Ovary (tissue), 9 donors: ENCODE results near the gene CDIP1. TPM values are rescaled to one million over a fixed set of nuclear protein-coding genes. Genes with fewer than 3 reads are reported as not detected.

Source experiments
- DNase-seq, 5 donors: peaks; one replicate each; pipeline ENCODE4 v3.0.0-alpha.2; 2019 to 2020
- H3K27ac ChIP-seq, 2 donors: fragments of 200-600 bp; one replicate each; pipeline versions ENCODE4 v1.5.1 to v1.8.0; 2019 to 2022
- H3K27me3 ChIP-seq: fragments of 200-600 bp; one replicate; pipeline ENCODE4 v1.8.0; 2022
- H3K36me3 ChIP-seq: fragments of 200-600 bp; sonication (generic); one replicate; pipeline ENCODE4 v1.5.1; 2019
- H3K4me1 ChIP-seq: one replicate; pipeline ENCODE4 v1.8.1; 2013; ENCODE audit warnings: mild to moderate bottlenecking, moderate library complexity; ENCODE audit not compliant: insufficient read depth
- H3K4me3 ChIP-seq: fragments of 200-600 bp; sonication (generic); one replicate; pipeline ENCODE4 v1.5.1; 2017
- H3K9me3 ChIP-seq, 2 donors: fragments of 200-600 bp in 1 of 2; sonication (generic) in 1 of 2; one replicate each; pipeline versions ENCODE4 v1.5.1 to v1.8.1; 2013 to 2019; ENCODE audit warnings: mild to moderate bottlenecking in 1 of 2, moderate library complexity in 1 of 2
- EP300 ChIP-seq: sonication (generic); formaldehyde crosslinking; IDR thresholded peaks from one replicate; pipeline ENCODE4 v1.6.1; 2017; ENCODE audit warnings: antibody characterized with exemption
- POLR2A ChIP-seq: fragments of 450-650 bp; IDR thresholded peaks from one replicate; pipeline ENCODE4 v1.6.1; 2017; ENCODE audit warnings: antibody characterized with exemption, mild to moderate bottlenecking, moderate library complexity
- WGBS, 3 donors: extraction: QIAGEN DNeasy Blood & Tissue Kit in 1 of 3; methylation state at CpG; one replicate each; pipeline versions ENCODE4 v1.1.5 to v1.1.7; 2013 to 2017; 5-methylcytosine and 5-hydroxymethylcytosine counted together
- intact Hi-C, 4 donors: fragments of 100-400 bp; cut with DNase I; formaldehyde crosslinking; loops; one replicate each; pipeline versions ENCODE4 v1.11.0 to v1.15.1; 2022 to 2023
- polyA plus RNA-seq, 2 donors: library from polyadenylated mRNA; stranded (reverse); fragments of 200-250 nt in 1 of 2; fragments of 350-450 nt in 1 of 2; fragmentation: Illumina TruSeq in 1 of 2; extraction: RNeasy Lipid Tissue Mini Kit (QIAGEN cat#74804) in 1 of 2; gene quantifications; one replicate each; pipeline ENCODE4 v1.2.3, GENCODE V29; 2013 to 2014
- total RNA-seq, 7 donors: library from RNA; depleted of rRNA in 2 of 7; stranded (reverse); fragments of >200 nt in 2 of 7; fragmentation: NEBNext Ultra II Directional in 3 of 7; extraction: Animal tissue kit (Norgen Biotek cat#: 25700) in 3 of 7; gene quantifications; one replicate each; pipeline versions ENCODE4 v1.1.0 to v1.2.4, GENCODE V29; 2016 to 2023
- TF ChIP-seq, protein P1 (sequence below), 3 donors: fragments of 450-650 bp in 2 of 3; fragments of 200-600 bp in 1 of 3; IDR thresholded peaks; one replicate each; pipeline versions ENCODE4 v1.5.1 to v1.8.0; 2016 to 2022; ENCODE audit warnings: antibody characterized with exemption in 3 of 3, mild to moderate bottlenecking in 1 of 3
- donor health status: DM: no; HTN: no; CAD: no; lungs with moderate emphysema.
- donor health status: DM: no; HTN: no; CAD: no.
- donor health status: Bipolar disorder and iron deficiency.
- donor health status: DM: yes; HTN: yes; CAD: no.
- donor health status: DM: no; HTN: no; CAD: no.
- donor health status: DM: yes; HTN: yes; CAD: no.

CDIP1 gene
- total and polyA plus RNA-seq, 9 donors, result 14.6 to 55.1 (median 32.6) TPM

DNA sequence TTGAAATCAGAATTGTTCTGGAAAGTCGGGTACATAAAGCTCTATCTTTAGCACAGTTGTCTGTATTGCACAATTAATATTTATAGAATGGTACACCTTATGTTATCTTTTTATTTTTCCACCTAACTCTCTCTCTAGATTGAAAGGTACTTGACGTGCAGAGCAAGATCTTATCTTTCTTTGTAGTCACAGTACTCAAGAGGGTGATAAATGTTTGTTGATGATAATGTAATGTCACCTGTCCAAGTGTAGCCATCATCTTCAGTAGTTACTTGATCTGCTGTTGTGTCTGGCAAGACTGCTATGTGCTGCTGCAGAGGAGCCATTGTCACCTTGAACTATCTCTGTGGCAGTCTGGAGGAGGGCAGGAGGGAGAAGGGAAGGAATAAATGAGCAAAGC lies 57.0 kb downstream of the CDIP1 start:
- WGBS, 3 donors, result 77 to 79% (median 77%) methylated on average over 2 of the region's 2 CpGs
- Histone ChIP-seq H3K4me1 (no peaks in the 10 kb centered on the region), H3K27ac (no peak overlapping the region)

DNA sequence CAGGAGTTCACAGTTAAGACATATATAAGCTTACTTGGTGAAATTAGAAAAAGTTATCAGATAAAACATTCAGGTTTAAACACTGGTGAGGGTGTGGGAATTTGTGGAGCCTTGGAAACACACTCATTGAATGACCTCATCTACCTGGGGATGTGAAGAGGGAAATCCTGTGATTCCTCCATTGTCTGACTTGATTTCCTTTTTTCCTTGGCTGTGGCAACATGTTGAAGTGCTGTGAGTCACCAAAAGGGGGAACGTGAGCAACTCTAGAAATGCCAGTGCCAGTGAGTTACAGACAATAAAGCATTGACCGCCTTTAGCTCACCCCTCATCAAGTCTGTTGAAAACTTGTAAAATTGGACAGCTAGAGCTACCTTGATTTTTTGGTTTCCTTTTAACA lies 60.6 kb downstream of the CDIP1 start:
- WGBS, 3 donors, result 59 to 66% (median 60%) methylated on average over 2 of the region's 2 CpGs
- no peak for DNase-seq
- intact Hi-C loops, result no loop called here
- H3K27me3 ChIP-seq, result no peaks in the 10 kb centered on the region
- peaks cover 10% of the 10 kb centered on the region for H3K4me1 ChIP-seq
- TF ChIP-seq EP300, result no peak
- no peak for TF ChIP-seq POLR2A
- TF ChIP-seq, protein P1, sequence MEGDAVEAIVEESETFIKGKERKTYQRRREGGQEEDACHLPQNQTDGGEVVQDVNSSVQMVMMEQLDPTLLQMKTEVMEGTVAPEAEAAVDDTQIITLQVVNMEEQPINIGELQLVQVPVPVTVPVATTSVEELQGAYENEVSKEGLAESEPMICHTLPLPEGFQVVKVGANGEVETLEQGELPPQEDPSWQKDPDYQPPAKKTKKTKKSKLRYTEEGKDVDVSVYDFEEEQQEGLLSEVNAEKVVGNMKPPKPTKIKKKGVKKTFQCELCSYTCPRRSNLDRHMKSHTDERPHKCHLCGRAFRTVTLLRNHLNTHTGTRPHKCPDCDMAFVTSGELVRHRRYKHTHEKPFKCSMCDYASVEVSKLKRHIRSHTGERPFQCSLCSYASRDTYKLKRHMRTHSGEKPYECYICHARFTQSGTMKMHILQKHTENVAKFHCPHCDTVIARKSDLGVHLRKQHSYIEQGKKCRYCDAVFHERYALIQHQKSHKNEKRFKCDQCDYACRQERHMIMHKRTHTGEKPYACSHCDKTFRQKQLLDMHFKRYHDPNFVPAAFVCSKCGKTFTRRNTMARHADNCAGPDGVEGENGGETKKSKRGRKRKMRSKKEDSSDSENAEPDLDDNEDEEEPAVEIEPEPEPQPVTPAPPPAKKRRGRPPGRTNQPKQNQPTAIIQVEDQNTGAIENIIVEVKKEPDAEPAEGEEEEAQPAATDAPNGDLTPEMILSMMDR (IDR thresholded peaks at IDR 0.05), result no peak
- H3K27ac ChIP-seq, result no peak overlapping the region
- H3K36me3 ChIP-seq, result no peaks in the 10 kb centered on the region
- H3K4me3 ChIP-seq, result no peak overlapping the region
- H3K9me3 ChIP-seq, result no peaks in the 10 kb centered on the region

More for the DNA sequence above, 57.0 kb downstream of the CDIP1 start:
- H3K9me3 ChIP-seq, result no peaks in the 10 kb centered on the region
- H3K36me3 ChIP-seq, result no peaks in the 10 kb centered on the region
- H3K27me3 ChIP-seq, result no peaks in the 10 kb centered on the region
- no peak overlapping the region for H3K4me3 ChIP-seq
- DNase-seq, result no peak
- TF ChIP-seq EP300 (no peak), POLR2A (no peak)
- TF ChIP-seq, protein P1 (IDR thresholded peaks at IDR 0.05), result no peak
- intact Hi-C loops, result no loop called here

DNA sequence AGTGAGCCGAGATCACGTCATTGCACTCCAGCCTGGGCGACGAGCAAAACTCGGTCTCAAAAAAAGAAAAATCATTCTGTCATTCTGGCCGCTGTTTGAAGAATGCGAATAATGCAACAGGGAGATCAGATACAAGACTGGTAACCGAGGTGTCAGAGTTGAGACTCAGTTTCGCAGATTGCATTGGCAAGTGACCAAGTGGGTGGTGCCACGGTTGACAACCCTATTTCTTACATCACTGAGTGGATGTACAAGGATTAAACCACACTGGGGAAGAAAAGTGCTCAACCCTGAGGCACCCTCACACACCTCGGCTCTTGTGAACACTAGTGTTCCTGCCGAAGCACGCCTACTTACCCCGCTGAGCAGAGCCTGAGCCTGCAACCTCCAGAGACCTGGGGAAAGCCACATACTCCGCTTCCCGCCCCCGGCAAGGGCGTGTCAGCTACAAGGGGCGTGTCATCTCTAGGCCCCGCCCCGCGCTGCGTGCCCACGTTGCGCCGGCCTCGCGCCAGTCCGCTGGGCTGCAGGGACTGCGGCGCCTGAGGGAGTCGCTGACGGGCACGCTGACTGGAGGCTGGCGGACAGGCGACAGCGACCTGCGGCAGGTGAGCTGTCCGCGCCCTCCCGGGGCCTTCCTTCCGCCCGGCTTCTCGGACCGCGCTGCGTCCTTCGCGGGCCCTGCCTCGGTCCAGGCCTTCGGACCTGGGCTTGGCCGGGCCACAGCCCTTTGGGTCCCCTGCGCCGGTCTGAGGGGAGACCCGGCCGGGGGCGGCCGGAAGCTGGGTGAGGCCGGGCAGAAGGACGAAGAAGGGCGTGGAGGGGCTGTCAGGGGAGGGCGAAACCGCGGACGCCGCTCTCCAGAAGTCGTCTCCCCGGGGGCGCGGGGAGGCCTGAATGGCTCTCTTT lies 62.4 kb downstream of the CDIP1 start, which contains the start of gene HMOX2:
TSS of gene HMOX2 (plus strand) at position 519 of the 909 bp plus-strand sequence. CDS start 29,127 bp downstream, outside the sequence.
- intact Hi-C loops, result no loop called here
- TF ChIP-seq EP300, result no peak
- peak; percentile 19 for TF ChIP-seq POLR2A
- TF ChIP-seq, protein P1 (IDR thresholded peaks at IDR 0.05), result peak in 1 of 3 donors; percentile 41
- WGBS, 3 donors, result 8 to 16% (median 11%) methylated on average over 34 to 70 of the region's 70 CpGs

DNA sequence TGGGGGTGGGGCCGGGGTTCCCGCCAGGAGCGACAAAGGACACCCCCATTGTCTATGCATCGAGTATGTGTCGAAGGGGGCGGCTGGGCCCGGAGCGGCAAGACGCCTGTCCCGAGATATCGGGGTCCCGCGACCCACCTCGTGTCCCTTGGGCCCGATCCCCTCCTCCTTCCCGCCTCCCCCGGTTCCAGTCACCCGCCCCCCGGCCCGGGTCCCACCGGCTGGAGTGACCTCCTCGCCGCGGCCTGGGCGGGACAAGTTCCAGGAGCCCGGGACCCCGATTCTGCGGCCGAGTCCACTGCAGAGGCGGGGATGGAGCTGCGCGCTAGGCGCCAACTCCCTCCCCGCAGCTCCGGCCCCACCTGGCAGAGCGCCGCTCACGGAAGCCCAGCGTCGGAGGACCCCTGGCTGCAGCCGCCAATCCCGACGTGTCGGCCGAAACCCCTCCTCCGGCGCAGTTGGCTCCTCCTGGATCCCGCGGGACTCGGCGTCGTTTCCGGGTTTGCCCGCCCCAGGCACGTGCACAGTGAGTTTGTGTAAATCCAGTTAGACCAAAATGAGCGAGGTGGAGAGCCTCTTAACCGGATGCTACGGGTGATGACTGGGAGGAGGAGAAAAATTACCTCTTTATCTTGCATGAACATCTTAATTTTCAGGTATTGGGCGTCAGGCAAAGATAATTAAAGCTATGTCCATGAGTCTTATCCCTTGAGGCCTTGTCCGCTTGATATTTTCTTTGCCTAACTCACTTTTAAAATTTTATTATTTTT lies 64.2 kb downstream of the CDIP1 start, which contains the start of gene NMRAL1:
TSS of gene NMRAL1 (minus strand) at position 434 of the 770 bp plus-strand sequence. CDS start 493 bp downstream, outside the sequence.
- WGBS, 3 donors, result 2 to 3% (median 2%) methylated on average over 34 to 60 of the region's 60 CpGs
- Histone ChIP-seq H3K36me3 (no peaks in the 10 kb centered on the region), H3K9me3 (no peaks in the 10 kb centered on the region), H3K27me3 (no peaks in the 10 kb centered on the region), H3K4me3 (peak within 1 kb of the TSS; percentile 73), H3K4me1 (peaks cover 10% of the 10 kb centered on the region), H3K27ac (peak within 1 kb of the TSS; percentile 56 to 89)
- peak; percentile 58 for TF ChIP-seq POLR2A
- TF ChIP-seq, protein P1 (IDR thresholded peaks at IDR 0.05), result peak in 1 of 3 donors; percentile 20
- no peak for TF ChIP-seq EP300
- DNase-seq, result peak; percentile 91 to 95 (median 93)
- intact Hi-C loops, result no loop called here

More for the DNA sequence above, 62.4 kb downstream of the CDIP1 start, which contains the start of gene HMOX2:
- no peaks in the 10 kb centered on the region for H3K9me3 ChIP-seq
- H3K27me3 ChIP-seq, result no peaks in the 10 kb centered on the region
- peak within 1 kb of the TSS; percentile 5 to 34 for H3K27ac ChIP-seq
- peak; percentile 88 to 96 (median 92) for DNase-seq
- peak within 1 kb of the TSS; percentile 87 for H3K4me3 ChIP-seq
- H3K4me1 ChIP-seq, result peaks cover 10% of the 10 kb centered on the region
- H3K36me3 ChIP-seq, result no peaks in the 10 kb centered on the region
